ENCODE measurements around the gene TFF1.

- TF ChIP-seq, protein P1, sequence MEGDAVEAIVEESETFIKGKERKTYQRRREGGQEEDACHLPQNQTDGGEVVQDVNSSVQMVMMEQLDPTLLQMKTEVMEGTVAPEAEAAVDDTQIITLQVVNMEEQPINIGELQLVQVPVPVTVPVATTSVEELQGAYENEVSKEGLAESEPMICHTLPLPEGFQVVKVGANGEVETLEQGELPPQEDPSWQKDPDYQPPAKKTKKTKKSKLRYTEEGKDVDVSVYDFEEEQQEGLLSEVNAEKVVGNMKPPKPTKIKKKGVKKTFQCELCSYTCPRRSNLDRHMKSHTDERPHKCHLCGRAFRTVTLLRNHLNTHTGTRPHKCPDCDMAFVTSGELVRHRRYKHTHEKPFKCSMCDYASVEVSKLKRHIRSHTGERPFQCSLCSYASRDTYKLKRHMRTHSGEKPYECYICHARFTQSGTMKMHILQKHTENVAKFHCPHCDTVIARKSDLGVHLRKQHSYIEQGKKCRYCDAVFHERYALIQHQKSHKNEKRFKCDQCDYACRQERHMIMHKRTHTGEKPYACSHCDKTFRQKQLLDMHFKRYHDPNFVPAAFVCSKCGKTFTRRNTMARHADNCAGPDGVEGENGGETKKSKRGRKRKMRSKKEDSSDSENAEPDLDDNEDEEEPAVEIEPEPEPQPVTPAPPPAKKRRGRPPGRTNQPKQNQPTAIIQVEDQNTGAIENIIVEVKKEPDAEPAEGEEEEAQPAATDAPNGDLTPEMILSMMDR (conservative IDR thresholded peaks at IDR 0.05; ENCODE audit: low read depth, low read length): no peak
- TF ChIP-seq POLR2A (IDR thresholded peaks at IDR 0.05; ENCODE audit: low read depth, low read length) (no peak), RFX5 (IDR thresholded peaks at IDR 0.05; ENCODE audit: low read depth, low read length) (no peak), MXI1 (IDR thresholded peaks at IDR 0.05; ENCODE audit: borderline replicate concordance, low read depth, low read length) (no peak), CHD1 (IDR thresholded peaks at IDR 0.05; ENCODE audit: low read depth, low read length) (no peak)
These were observed 45.5 kb downstream of the TFF1 start for GRCh38 chr21:42320791-42321190.
